Posterior cingulate gyrus (tissue), 11 donors: ENCODE data around the gene PLP2.
"Not testable (repeated sequence)": the region's sequence is repeated elsewhere in the genome, so short reads cannot be mapped to it uniquely, and the experiment has no call there.

Source experiments
- DNase-seq, 10 donors: peaks; one replicate each; pipeline versions ENCODE4 v3.0.0 to v3.0.0-alpha.2; 2020 to 2021; ENCODE audit warnings: mixed read lengths in 3 of 10
- intact Hi-C: fragments of 100-400 bp; cut with DNase I; formaldehyde crosslinking; loops from one replicate; pipeline ENCODE4 v1.15.1; 2023

PLP2 gene

DNA sequence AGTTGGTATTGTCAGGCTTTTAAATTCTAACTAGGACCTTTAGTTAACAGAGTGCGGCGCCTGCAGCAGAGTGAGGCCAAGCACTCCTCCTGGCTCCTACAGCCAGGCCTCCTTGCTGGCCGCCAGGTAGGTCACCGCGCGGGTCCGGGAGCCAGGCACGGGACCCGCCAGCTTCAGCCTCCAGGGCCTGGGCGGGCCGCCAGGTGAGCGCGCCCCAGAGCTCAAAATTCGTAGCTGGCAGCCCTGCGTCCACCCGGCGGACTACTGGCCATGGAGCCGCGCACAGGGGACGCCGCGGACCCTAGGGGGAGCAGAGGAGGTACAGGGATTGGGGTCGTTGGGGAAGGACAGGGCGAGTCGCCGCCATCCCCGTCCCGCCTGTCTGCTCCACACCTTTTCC, 9.1 kb upstream of the PLP2 start, which contains the start of gene MAGIX:
Gene MAGIX, plus strand, starts transcription at position 139 of the 400 bp plus-strand sequence. Its CDS starts 132 bp downstream, at position 271.
- intact Hi-C loops, result no loop called here
- peak in 1 of 10 donors; percentile 83 for DNase-seq

DNA sequence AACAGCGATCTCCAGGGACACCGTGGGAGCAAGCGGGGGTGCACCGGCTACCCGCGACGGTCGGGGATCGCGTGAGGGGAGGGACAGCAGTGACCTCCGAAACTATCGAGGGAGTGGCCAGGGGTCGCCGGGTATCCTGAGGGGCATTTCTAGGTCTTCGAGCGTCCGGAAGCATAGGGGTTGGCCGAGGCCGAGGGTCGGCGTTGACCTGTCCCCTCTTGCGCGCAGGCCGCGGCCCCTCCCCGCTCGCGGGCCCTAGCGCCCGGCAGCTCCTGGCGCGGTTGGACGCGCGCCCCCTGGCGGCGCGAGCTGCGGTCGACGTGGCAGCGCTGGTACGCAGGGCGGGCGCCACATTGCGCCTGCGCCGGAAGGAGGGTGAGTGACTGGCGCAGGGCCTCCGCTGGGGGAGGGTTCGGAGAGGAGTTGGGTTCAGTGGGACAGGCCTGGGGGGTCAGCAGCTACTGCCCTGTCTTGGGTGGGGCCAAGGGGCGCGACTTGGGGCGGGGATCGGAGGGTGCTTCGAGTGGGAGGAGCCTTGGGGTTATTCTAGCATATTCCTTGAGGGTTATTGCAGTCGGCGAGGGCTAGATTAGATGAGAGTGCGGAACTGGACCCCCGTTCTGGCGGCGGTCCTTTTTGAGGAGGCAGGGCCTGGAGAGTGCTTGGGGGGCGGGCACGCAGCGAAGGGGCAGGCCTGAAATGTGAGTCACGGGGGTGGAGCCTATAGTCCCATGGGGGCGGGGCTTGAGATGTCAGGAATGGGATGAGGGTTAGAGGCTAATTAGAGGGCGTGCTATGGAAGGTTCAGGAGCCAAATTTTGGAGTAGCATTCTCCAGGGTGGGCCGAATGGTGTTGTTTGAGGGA, 7.9 kb upstream of the PLP2 start:
- intact Hi-C loops, result no loop called here
- DNase-seq, result peak; percentile 67 to 97 (median 82)

- intact Hi-C loops, result no loop called here
- peak in 1 of 10 donors; percentile 69 for DNase-seq
Observed at GRCh38 chrX:49164589-49165360, 6.9 kb upstream of the PLP2 start.

- intact Hi-C loops, result no loop called here
- peak in 9 of 10 donors; percentile 34 to 91 (median 51) for DNase-seq
Observed at GRCh38 chrX:49165901-49166881, 5.5 kb upstream of the PLP2 start.

GRCh38 chrX:49166914-49167739, 4.6 kb upstream of the PLP2 start:
- peak in 2 of 10 donors; percentile 76 to 87 for DNase-seq
- intact Hi-C loops, result no loop called here

GRCh38 chrX:49167740-49168108, 4.0 kb upstream of the PLP2 start:
- DNase-seq, result no peak

DNA sequence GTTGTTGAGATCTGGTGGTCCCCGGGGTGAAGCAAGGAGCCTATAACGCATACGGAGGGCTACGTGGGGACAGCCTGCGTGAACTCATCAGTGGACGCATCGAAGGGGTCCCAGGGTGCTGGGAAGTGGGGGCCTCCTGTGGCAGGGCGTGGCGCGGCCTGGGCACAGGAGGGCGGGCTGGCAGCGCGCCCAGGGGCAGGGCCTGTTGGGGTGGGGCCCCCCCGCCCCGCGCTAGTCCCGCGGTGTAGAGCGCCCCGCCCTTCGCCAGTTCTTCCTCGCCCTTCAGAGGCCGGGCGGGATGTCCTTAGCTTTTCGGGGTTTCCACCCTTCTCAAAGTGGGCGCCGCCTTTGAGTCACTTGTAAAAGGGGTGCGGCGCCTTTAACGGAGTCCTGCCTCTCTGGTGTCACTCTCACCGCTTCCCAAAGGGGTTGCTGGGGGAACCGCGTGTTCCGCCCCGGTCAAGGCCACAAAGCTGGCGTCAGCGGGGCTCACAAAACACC, 632 bp downstream of the PLP2 start:
- peak in 2 of 10 donors; percentile 28 to 56 for DNase-seq

More at GRCh38 chrX:49167740-49168108, 4.0 kb upstream of the PLP2 start:
- intact Hi-C loops, result no loop called here

DNA sequence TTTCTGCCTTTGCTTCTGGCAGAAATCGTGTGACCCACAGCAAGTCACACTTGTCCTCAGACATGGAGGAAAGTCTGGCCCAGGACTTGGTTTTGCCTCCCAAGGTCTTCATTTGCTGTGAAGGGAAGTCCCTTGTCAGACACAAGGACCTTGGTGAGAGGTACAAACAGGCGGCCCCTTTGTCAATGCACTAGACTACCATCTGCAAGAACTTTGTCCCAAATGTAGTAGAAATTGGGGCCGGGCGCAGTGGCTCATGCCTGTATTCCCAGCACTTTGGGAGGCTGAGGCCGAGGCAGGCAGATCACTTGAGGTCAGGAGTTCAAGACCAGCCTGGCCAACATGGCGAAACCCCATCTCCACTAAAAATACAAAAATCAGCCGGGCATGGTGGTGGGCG, 1.8 kb downstream of the PLP2 start:
- DNase-seq, intact Hi-C loops: not testable (repeated sequence)

More for the DNA sequence above, 632 bp downstream of the PLP2 start:
- intact Hi-C loops, result no loop called here

GRCh38 chrX:49174723-49175122, 3.0 kb downstream of the PLP2 start:
- intact Hi-C loops, result no loop called here
- no peak for DNase-seq

GRCh38 chrX:49175435-49176274, 4.0 kb downstream of the PLP2 start:
- DNase-seq, result peak in 1 of 10 donors; percentile 63
- intact Hi-C loops, result no loop called here

- intact Hi-C loops, result no loop called here
- peak in 3 of 10 donors; percentile 54 to 67 (median 59) for DNase-seq
Observed at GRCh38 chrX:49176421-49177326, 5.0 kb downstream of the PLP2 start.

DNA sequence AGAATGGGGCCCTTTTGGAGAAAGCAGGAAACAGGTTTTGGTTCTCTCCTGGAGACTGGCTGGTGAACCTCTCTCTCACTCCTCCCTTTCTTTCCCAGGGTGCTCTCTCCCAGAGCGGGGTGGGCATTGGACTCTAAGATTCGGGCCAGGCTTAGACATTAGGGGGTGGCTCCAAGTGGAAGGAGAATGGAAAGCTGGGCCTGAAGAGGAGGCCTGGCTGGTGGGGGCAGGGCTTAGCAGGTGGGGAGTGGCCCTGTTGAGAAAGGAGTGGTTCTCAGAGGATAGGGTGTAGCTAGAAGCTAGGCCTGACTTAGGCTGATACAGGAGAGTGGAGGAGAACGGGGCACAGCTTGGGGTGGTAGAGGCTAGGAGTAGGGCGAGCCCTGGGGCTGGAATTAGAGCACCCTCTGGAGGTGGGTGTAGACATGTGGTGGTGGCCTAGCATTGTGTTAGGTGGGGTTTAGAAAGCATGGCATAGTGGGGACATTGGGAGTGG, 5.7 kb downstream of the PLP2 start:
- intact Hi-C loops, result no loop called here
- DNase-seq, result peak in 1 of 10 donors; percentile 44

DNA sequence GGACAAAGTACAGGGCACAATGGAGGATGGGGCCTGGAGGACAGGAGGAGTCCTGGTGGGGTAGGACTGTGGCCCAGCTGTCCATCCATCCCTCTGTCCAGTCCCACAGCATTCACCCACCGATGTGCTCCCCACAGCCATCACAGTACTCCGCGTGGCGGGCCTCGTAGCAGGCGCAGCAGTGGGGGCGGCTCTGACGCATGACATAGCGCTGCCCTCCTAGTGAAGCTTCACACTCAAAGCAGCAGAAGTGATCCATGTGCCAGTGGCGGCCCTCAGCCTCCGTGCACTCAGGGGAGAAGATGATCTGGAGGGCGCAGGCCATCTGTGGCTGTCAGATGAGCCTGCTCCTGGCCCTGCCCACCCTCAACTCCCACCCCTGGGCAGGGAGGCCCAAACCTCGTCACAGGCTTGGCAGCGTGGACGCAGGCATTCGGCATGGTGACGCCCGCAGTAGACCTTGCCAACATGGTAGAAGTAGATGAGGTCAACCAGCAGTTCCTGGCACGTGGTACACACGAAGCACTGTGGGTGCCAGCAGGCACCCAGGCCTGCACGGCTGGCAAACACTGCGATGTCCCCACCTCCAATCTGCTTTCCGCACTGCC, 6.3 kb downstream of the PLP2 start:
- peak in 3 of 10 donors; percentile 54 to 63 (median 58) for DNase-seq
- intact Hi-C loops, result no loop called here

DNA sequence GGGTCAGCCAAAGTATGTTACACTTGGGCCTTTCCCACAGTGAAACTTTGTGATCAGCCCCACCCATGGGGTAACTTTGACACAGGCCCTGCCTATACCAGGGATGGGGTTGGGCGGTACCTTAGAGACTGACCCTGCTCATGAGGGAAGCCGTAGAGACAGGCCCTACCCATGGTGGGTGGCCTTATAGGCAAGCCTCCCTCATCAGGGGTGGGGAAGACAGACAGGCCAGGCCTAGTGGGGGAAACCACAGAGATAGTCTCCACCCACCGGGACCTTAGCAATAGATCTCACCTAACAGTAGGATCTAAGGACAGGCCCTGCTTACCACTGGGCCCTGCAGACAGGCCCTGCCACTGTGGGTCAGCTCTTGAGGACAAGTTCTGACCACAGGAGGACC, 6.8 kb downstream of the PLP2 start:
- intact Hi-C loops, result no loop called here
- DNase-seq, result peak in 1 of 10 donors; percentile 48

- DNase-seq, result peak in 1 of 10 donors; percentile 45
- intact Hi-C loops, result no loop called here
Observed at GRCh38 chrX:49179358-49179757, 7.7 kb downstream of the PLP2 start.

- intact Hi-C loops, result no loop called here
- peak in 2 of 10 donors; percentile 58 to 60 for DNase-seq
Observed at GRCh38 chrX:49183701-49184281, 12.1 kb downstream of the PLP2 start.
